Kidney epithelial cell (primary cell): ENCODE results near the gene ZMYND19. TPM values are rescaled to one million over a fixed set of nuclear protein-coding genes. Genes with fewer than 3 reads are reported as not detected.

Source experiments
- DNase-seq: peaks from one replicate; pipeline ENCODE4 v3.0.0-alpha.2; 2010; ENCODE audit warnings: low read depth
- H3K27me3 ChIP-seq: 2 replicates; pipeline ENCODE4 v1.6.0; 2011; ENCODE audit warnings: low read length; ENCODE audit not compliant: control insufficient read depth, insufficient read depth
- H3K36me3 ChIP-seq: 2 replicates; pipeline ENCODE4 v1.5.1; 2011; ENCODE audit warnings: low read length; ENCODE audit not compliant: control insufficient read depth, insufficient read depth
- H3K4me3 ChIP-seq: 2 replicates; pipeline ENCODE4 v1.5.1; 2011; ENCODE audit warnings: low read depth, mild to moderate bottlenecking, control low read depth, low read length
- total RNA-seq: library from RNA; depleted of rRNA; stranded (reverse); fragments of >200 nt; gene quantifications from 2 replicates; pipeline ENCODE4 v1.2.3, GENCODE V29; 2015
- TF ChIP-seq, protein P1 (sequence below): IDR thresholded peaks from 2 replicates; pipeline ENCODE4 v1.5.1; 2011; ENCODE audit warnings: mild to moderate bottlenecking, moderate library complexity, low read length, control low read depth, inconsistent platforms; ENCODE audit not compliant: insufficient read depth, poor library complexity, severe bottlenecking

Gene ZMYND19
- total RNA-seq, 1 donor from 2014 or later: 27.1 TPM

DNA sequence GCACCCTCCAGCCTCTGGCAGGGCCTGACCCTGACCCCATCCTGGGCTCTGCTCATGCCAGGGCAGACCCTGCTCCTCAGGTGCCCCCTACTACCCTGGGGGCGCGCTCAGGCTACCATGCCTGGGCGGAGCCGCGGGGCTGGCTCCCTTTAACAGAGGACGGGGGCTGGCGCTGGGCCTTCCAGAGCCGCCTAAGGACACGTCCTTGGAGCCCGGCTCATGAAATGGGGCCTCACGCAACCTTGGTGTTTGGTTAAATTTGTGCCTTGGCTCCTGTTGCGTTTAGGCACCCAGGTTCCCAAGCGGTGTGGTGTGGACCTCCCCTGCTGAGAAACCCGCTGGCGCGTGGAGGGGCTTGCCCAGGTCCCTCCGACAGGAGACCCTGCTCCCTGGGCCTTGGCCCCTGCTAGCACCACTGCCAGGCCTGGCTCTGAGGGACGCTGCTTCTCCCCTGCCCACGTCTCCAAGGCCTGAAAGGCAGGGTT lies 25.1 kb upstream of the ZMYND19 start:
- Histone ChIP-seq H3K36me3 (peaks cover 3% of the 10 kb centered on the region), H3K27me3 (no peaks in the 10 kb centered on the region), H3K4me3 (no peak overlapping the region)
- DNase-seq: no peak
- TF ChIP-seq, protein P1, sequence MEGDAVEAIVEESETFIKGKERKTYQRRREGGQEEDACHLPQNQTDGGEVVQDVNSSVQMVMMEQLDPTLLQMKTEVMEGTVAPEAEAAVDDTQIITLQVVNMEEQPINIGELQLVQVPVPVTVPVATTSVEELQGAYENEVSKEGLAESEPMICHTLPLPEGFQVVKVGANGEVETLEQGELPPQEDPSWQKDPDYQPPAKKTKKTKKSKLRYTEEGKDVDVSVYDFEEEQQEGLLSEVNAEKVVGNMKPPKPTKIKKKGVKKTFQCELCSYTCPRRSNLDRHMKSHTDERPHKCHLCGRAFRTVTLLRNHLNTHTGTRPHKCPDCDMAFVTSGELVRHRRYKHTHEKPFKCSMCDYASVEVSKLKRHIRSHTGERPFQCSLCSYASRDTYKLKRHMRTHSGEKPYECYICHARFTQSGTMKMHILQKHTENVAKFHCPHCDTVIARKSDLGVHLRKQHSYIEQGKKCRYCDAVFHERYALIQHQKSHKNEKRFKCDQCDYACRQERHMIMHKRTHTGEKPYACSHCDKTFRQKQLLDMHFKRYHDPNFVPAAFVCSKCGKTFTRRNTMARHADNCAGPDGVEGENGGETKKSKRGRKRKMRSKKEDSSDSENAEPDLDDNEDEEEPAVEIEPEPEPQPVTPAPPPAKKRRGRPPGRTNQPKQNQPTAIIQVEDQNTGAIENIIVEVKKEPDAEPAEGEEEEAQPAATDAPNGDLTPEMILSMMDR: no peak

DNA sequence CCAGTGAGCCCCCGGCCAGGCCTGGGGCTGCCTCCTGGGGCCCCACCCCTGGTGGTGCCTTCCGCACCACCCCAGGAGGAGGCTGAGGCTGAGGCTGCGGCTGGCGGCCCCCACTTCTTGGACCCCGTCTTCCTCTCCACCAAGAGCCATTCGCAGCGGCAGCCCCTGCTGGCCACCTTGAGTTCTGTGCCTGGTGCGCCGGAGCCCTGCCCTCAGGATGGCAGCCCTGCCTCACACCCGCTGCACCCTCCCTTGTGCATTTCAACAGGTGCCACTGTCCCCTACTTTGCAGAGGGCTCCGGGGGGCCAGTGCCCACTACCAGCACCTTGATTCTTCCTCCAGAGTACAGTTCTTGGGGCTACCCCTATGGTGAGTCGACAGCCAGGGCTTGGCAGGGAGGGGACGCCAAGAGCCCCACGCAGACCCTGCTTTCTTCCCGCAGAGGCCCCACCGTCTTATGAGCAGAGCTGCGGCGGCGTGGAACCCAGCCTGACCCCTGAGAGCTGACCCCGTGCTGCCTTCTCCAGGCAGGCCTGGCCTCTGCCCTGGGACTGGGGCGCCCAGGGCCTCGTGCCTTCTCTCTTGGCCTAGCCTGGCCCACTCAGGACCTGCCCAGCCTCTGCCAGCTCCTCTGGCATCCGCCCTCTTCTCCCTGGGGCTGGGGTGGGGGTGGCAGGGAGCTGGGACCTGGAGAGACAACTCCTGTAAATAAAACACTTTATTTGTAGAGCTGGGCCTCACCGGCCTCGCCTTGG lies 24.5 kb upstream of the ZMYND19 start:
- peaks cover 3% of the 10 kb centered on the region for H3K36me3 ChIP-seq
- TF ChIP-seq, protein P1: no peak
- no peak for DNase-seq
- no peaks in the 10 kb centered on the region for H3K27me3 ChIP-seq
- no peak overlapping the region for H3K4me3 ChIP-seq

DNA sequence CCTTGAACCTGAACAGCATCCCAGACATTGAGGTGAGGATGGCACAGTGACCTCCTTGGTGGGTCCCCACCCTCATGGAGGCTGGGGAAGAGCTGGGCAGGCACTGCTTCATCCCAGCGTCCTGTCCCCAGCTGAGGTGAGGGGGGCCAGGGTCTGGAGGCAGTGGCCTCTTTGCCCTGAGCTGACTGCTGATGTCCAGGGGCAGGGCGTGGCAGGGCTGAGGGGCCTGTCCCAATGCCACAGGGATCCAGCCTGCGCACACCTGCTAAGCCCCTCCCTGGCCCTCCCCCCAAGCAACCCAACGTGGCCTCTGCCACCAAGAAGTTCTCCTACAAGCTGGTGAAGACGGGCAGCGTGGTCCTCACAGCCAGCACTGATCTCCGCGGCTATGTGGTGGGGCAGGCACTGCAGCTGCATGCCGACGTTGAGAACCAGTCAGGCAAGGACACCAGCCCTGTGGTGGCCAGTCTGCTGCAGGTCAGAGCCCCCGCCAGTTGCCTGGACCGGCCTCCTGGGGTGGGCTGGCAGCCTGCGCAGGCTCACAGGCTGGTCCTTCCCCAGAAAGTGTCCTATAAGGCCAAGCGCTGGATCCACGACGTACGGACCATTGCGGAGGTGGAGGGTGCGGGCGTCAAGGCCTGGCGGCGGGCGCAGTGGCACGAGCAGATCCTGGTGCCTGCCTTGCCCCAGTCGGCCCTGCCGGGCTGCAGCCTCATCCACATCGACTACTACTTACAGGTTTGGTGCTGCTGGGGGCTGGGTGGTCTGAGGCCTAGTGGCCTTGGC lies 23.6 kb upstream of the ZMYND19 start:
- no peak overlapping the region for H3K4me3 ChIP-seq
- no peaks in the 10 kb centered on the region for H3K27me3 ChIP-seq
- no peak for DNase-seq
- peaks cover 3% of the 10 kb centered on the region for H3K36me3 ChIP-seq
- TF ChIP-seq, protein P1: no peak

DNA sequence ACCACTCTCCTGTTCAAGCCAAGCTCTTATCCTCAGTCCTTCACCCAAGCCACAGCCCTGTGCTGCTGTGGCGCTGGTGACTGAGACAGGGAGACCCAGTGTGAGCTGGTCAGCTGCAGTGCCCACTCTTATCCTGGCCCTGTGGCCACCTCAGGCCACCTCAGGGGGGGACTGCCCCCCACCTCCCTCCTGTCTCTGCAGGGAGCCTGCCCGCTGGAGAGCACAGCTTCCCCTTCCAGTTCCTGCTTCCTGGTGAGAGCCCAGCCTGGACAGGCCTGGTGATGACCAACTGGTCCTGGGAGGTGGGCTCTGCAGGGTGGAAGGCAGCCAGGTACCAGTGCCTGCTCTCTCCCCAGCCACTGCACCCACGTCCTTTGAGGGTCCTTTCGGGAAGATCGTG lies 22.9 kb upstream of the ZMYND19 start:
- no peak overlapping the region for H3K4me3 ChIP-seq
- TF ChIP-seq, protein P1: no peak
- H3K27me3 ChIP-seq: no peaks in the 10 kb centered on the region
- H3K36me3 ChIP-seq: peaks cover 3% of the 10 kb centered on the region
- no peak for DNase-seq

DNA sequence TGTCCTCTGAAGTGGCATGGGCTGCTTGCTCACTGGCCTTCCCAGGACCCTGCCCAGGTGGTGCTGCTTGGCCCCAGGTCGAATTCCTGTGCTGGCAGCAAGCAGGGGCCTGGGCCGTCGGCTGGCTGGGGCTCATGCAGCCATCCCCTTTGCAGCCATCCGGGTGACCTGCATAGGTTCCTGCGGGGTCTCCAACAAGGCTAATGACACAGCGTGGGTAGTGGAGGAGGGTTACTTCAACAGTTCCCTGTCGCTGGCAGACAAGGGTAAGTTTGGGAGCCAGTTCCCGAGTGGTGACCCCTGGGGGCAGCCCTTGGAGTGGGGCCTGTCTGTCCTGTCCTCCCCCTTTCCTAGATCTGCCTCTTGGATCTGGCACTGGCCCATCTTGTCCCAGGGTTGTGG lies 22.4 kb upstream of the ZMYND19 start:
- no peaks in the 10 kb centered on the region for H3K27me3 ChIP-seq
- H3K36me3 ChIP-seq: peaks cover 3% of the 10 kb centered on the region
- no peak for DNase-seq
- TF ChIP-seq, protein P1: no peak
- no peak overlapping the region for H3K4me3 ChIP-seq
